ENCODE data around the gene SZT2.

- TF ChIP-seq CTCF (IDR thresholded peaks at IDR 0.05): no peak
- no peak for TF ChIP-seq POLR2A (IDR thresholded peaks at IDR 0.05)
Measured at GRCh38 chr1:43464681-43465504, 75.2 kb downstream of the SZT2 start.
